Thymus (tissue), 11 donors: ENCODE data around the gene PTGDR2. TPM values are rescaled to one million over a fixed set of nuclear protein-coding genes. Genes with fewer than 3 reads are reported as not detected.

Source experiments
- DNase-seq, 9 donors: peaks; one replicate each; pipeline ENCODE4 v3.0.0-alpha.2; 2013; ENCODE audit warnings: low spot score in 9 of 9, low read depth in 6 of 9, missing footprints in 1 of 9
- H3K27ac ChIP-seq, 2 donors: one replicate each; pipeline ENCODE4 v1.5.1; 2013; ENCODE audit warnings: control low read depth in 1 of 2, low read depth in 1 of 2, low read length in 1 of 2, mild to moderate bottlenecking in 1 of 2, moderate library complexity in 1 of 2
- H3K27me3 ChIP-seq, 2 donors: one replicate each; pipeline ENCODE4 v1.5.1; 2013; ENCODE audit warnings: low read length in 1 of 2; ENCODE audit not compliant: control insufficient read depth in 2 of 2, insufficient read depth in 1 of 2
- H3K36me3 ChIP-seq, 2 donors: one replicate each; pipeline ENCODE4 v1.5.1; 2013; ENCODE audit warnings: low read length in 1 of 2, mild to moderate bottlenecking in 1 of 2, moderate library complexity in 1 of 2; ENCODE audit not compliant: control insufficient read depth in 2 of 2, insufficient read depth in 2 of 2
- H3K4me1 ChIP-seq, 2 donors: one replicate each; pipeline ENCODE4 v1.5.1; 2013; ENCODE audit warnings: low read length in 2 of 2; ENCODE audit not compliant: control insufficient read depth in 2 of 2, insufficient read depth in 2 of 2
- H3K4me3 ChIP-seq, 2 donors: one replicate each; pipeline ENCODE4 v1.5.1; 2013; ENCODE audit warnings: low read length in 2 of 2, control low read depth in 1 of 2, mild to moderate bottlenecking in 1 of 2
- H3K9me3 ChIP-seq, 2 donors: one replicate each; pipeline ENCODE4 v1.5.1; 2013; ENCODE audit warnings: low read length in 1 of 2, mild to moderate bottlenecking in 1 of 2; ENCODE audit not compliant: control insufficient read depth in 2 of 2, insufficient read depth in 1 of 2
- WGBS: extraction: QIAGEN DNeasy Blood & Tissue Kit; methylation state at CpG from one replicate; pipeline ENCODE4 v1.1.7; 2013; 5-methylcytosine and 5-hydroxymethylcytosine counted together
- polyA plus RNA-seq: library from polyadenylated mRNA; stranded (reverse); fragments of 200-250 nt; gene quantifications from one replicate; pipeline ENCODE4 v1.2.3, GENCODE V29; 2013
- total RNA-seq: library from RNA; stranded (reverse); fragments of 120-200 nt; gene quantifications from one replicate; pipeline ENCODE4 v1.2.4, GENCODE V29; 2013
- donor health status: healthy.

Gene PTGDR2
- total and polyA plus RNA-seq, 2 donors = 0.73 to 10.2 TPM

DNA sequence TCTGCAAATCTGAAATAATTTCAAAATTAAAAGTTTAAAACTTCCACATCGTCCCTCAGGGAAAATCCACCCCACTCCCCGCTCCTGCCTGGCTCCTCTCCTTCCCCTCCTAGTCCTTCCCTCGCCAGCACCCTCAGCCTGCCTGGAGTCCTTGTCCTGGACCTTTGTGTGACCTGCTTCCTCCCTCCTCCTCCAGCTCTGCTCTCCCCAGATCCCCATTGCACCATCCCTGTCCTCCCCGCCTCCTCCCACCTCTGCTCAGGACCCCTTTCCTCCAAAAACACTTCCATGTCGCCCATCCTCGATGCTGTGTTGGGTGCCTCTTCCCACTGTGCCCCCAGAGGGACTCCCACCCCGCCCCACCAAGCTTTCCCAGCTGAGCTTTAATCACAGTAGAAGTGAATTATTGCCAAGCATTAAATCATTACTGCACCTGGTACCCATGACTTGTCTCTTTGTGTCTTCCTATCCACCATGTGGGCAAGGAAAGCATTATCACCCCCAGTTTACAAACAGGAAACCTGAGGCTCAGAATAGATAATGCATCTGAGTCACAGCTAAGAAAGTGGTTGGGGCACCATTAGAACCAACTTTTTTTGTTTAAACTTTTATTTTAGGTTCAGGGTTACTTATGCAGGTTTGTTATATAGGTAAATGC, 9.2 kb upstream of the PTGDR2 start:
- DNase-seq = peak in 1 of 9 donors; percentile 62
- Histone ChIP-seq H3K27me3 (no peaks in the 10 kb centered on the region), H3K27ac (peak overlapping the region in 1 of 2 donors; percentile 26), H3K36me3 (no peaks in the 10 kb centered on the region), H3K9me3 (peaks cover 0 to 6% of the 10 kb centered on the region in 2 donors), H3K4me3 (no peak overlapping the region), H3K4me1 (peaks cover 36 to 65% of the 10 kb centered on the region in 2 donors)
- WGBS = 65% methylated on average over 7 of the region's 7 CpGs

DNA sequence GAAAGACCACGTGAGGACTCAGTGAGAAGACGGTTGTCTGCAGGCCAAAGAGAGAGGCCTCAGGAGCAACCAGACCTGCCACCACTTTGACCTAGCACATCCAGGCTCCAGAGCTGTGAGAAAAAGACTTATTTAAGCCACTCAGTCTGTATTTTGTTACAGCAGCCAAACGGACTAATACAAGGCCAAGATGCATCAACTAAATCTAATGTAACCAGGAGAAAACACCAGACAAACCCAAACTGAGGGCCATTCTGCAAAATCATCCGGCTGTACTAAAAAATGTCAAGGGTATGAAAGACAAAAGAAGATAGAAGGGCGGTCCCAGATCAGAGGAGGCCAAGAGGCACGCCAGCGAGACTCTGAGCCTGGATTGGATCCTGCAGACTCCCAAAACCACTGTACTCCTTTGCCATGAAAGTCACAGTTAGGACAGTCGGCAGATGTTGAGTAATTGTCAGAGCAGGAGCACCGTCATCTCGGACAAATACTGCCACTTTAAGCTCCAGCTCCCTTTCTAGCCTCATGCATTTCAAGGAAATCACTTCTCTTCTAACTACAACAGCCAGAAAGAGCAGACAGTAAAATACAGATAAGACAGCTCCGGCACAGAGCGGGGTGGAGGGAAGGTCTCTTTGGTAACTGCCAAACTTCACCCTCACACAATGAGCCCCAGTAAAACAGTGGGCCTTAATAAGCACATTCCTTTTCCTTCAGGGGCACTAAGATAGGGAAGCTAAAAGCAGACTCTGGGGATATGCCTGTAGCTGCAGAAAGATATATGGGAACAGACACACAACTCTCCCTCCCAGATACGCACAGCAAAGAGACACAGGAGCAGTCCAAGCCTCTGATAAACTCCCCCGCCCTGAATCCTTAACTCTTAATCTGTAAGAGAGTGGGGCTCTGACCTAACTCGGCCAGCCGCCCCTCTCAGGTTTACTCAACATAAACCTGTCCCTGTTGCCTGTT, 8.1 kb upstream of the PTGDR2 start:
- no peaks in the 10 kb centered on the region for H3K27me3 ChIP-seq
- no peaks in the 10 kb centered on the region for H3K36me3 ChIP-seq
- peaks cover 38 to 66% of the 10 kb centered on the region in 2 donors for H3K4me1 ChIP-seq
- H3K9me3 ChIP-seq = peaks cover 0 to 3% of the 10 kb centered on the region in 2 donors
- no peak overlapping the region for H3K27ac ChIP-seq
- no peak overlapping the region for H3K4me3 ChIP-seq
- no peak for DNase-seq
- 95% methylated on average over 16 of the region's 16 CpGs for WGBS

DNA sequence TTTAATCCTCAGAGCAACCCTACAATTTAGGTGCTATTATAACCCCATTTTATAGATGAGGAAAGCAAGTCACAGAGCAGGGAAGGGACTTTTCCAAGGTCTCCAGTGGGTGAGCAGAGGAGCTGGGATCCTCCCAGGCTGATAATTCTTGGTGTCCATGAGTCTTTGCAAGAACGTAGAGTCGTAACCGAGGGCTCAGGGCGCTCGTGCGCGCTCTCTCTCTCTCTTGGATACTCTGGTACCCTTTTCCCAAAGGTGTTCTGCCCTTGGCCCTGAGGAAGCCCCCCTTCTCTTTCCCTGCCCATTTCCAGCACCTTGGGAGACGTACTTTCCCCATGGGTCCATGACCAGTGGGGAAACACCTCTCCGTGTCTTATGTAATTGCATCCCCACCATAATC, 6.4 kb upstream of the PTGDR2 start:
- Histone ChIP-seq H3K9me3 (no peaks in the 10 kb centered on the region), H3K36me3 (no peaks in the 10 kb centered on the region), H3K27ac (no peak overlapping the region), H3K4me3 (no peak overlapping the region), H3K4me1 (peaks cover 41 to 66% of the 10 kb centered on the region in 2 donors), H3K27me3 (no peaks in the 10 kb centered on the region)
- no peak for DNase-seq
- 99% methylated on average over 9 of the region's 9 CpGs for WGBS

GRCh38 chr11:60860943-60861342, 5.2 kb upstream of the PTGDR2 start:
- DNase-seq = peak in 1 of 9 donors; percentile 65
- Histone ChIP-seq H3K27me3 (no peaks in the 10 kb centered on the region), H3K4me1 (peaks cover 40 to 69% of the 10 kb centered on the region in 2 donors), H3K4me3 (no peak overlapping the region), H3K36me3 (no peaks in the 10 kb centered on the region), H3K9me3 (no peaks in the 10 kb centered on the region), H3K27ac (peak overlapping the region in 1 of 2 donors; percentile 27)
- 25% methylated on average over 7 of the region's 7 CpGs for WGBS

DNA sequence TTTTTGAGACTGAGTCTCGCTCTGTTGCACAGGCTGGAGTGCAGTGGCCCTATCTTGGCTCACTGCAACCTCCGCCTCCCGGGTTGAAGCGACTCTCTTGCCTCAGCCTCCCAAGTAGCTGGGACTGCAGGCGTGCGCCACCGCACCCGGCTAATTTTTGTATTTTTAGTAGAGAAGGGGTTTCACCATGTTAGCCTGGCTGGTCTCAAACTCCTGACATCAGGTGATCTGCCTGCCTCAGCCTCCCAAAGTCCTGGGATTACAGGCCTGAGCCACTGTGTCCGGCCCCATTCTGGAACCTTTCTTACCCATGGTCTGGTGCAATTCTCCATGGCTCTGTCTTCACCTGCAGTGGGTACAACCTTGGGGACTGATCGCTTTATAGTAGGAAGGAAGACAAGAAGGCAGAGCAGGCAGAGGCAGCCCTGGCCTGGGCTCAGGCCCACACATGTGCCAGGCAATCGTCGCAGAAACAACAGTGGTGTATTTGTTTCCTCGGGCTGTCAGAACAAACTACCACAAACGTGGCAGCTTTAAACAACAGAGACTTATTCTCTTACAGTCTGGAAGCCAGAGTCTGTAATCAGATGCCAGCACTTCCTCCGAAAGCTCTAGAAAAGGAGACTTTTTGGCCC, 4.0 kb upstream of the PTGDR2 start:
- peak in 1 of 9 donors; percentile 59 for DNase-seq
- 85% methylated on average over 15 of the region's 15 CpGs for WGBS
- H3K4me3 ChIP-seq = no peak overlapping the region

DNA sequence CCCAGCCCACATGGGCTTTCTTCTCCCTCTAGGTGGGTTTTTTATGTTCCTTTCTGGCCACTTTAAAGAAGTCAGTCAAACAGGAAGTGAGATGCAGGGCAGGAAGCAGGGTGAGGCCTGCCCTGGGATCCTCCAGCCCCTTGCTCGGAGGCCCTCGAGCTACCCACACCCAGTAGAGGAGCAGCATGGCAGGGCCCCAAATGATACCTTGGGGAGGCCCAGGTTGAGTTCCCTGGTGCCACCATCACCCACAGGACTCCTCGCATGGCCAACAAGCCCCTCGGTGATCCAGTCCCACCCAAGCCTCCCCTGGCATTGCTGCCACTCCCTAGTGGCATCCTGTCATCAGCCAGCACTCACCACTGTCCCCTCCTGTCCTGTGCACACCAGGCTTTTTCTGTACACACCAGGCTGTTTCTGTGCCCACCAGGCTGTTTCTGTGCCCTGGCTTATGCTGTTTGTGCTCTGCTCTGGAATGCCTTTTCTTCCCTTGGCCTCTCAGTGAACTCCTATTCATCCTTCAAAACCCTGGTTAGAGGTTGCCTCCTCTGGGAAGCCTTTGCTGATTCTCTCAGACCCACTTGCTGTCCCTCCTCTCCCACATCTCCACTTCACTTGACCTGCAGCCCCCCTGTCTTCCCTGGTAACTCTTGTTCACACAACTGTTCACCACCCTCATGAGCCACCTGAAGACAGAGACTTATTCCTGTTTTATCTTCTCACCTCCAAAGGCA, 3.1 kb upstream of the PTGDR2 start:
- Histone ChIP-seq H3K4me3 (no peak overlapping the region), H3K27me3 (peaks cover 0 to 2% of the 10 kb centered on the region in 2 donors), H3K4me1 (peaks cover 50 to 74% of the 10 kb centered on the region in 2 donors), H3K9me3 (no peaks in the 10 kb centered on the region), H3K27ac (peak overlapping the region; percentile 31 to 39), H3K36me3 (no peaks in the 10 kb centered on the region)
- peak in 1 of 9 donors; percentile 63 for DNase-seq
- 53% methylated on average over 4 of the region's 4 CpGs for WGBS

More for the DNA sequence above, 4.0 kb upstream of the PTGDR2 start:
- H3K4me1 ChIP-seq = peaks cover 42 to 74% of the 10 kb centered on the region in 2 donors
- no peaks in the 10 kb centered on the region for H3K9me3 ChIP-seq
- peaks cover 0 to 2% of the 10 kb centered on the region in 2 donors for H3K27me3 ChIP-seq
- H3K27ac ChIP-seq = peak overlapping the region in 1 of 2 donors; percentile 84
- H3K36me3 ChIP-seq = no peaks in the 10 kb centered on the region

DNA sequence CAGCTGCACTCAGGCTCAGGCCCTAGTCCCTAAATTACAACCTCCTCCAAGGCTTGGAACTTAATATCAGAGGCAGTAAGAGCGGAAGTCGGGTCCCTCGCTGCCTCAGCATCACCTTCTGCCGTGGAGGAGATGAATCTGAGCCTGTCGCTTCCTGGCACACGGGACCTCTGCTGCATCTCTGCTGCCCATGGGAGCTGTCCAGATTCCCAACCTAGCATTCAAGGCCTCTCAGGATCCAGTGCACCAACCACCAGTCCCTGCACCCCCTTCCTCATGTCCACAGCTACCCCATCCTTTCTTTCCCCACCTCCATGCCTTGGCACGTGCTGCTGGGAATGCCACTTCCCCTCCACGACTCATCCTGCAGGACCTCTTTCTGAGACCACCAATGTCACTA, 2.5 kb upstream of the PTGDR2 start:
- no peak overlapping the region for H3K4me3 ChIP-seq
- 87% methylated on average over 8 of the region's 8 CpGs for WGBS
- H3K36me3 ChIP-seq = peaks cover 3 to 6% of the 10 kb centered on the region in 2 donors
- DNase-seq = no peak
- H3K4me1 ChIP-seq = peaks cover 54 to 81% of the 10 kb centered on the region in 2 donors
- H3K27ac ChIP-seq = peak overlapping the region in 1 of 2 donors; percentile 2
- H3K9me3 ChIP-seq = no peaks in the 10 kb centered on the region
- H3K27me3 ChIP-seq = peaks cover 0 to 2% of the 10 kb centered on the region in 2 donors

- Histone ChIP-seq H3K9me3 (no peaks in the 10 kb centered on the region), H3K4me1 (peaks cover 54 to 84% of the 10 kb centered on the region in 2 donors), H3K36me3 (peaks cover 9 to 10% of the 10 kb centered on the region in 2 donors), H3K27ac (no peak overlapping the region), H3K27me3 (peaks cover 0 to 2% of the 10 kb centered on the region in 2 donors), H3K4me3 (no peak overlapping the region)
- no peak for DNase-seq
- 58% methylated on average over 5 of the region's 5 CpGs for WGBS
Measured at GRCh38 chr11:60857378-60858232, 1.9 kb upstream of the PTGDR2 start.
